NCI-H1694 (cell line): Measurements from ENCODE around the gene FRS3.
"Not testable (repeated sequence)": the region's sequence is repeated elsewhere in the genome, so short reads cannot be mapped to it uniquely, and the experiment has no call there.

ENCODE experiments used
- DNase-seq: peaks from one replicate; lab custom pipeline; 2025; lab: John Stamatoyannopoulos, UW

The FRS3 gene

DNA sequence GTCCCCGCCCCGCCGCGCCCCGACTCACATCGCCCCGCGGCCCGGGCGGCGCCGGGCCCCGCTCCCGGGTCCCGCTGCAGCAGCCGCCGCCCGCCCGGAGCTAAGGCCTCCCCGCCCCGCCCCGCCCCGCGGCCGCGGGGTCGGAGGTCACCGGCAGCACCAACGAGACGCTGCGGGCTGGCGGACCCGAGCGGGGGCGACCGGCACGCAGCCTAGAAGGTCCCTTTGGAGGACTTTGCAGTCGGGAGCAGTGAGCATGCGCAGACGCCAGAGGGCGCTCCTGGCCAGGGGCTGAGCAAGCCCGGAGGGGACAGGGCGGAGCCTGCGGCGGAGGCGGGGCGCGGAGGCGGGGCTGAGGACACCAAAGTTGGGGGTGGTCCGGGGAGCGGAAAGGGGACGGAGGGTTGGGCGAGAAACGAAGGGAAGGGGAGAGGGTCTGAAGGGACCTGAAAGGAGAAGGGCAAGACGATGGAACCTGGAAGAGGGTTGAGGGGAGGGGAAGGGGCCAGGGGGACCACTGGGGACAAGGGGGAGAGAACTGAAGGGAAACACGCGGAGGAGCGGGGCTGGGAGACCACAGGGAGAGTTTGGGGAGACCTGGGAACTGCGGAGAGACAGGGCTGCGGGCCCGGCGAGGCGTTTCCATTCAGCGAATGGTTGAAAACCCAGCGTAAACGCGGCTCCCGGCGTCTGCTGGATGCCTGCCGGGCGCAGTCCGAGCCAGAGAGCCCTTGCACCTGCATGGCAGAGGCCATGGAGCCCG lies at the start of gene FRS3:
Gene FRS3 (minus strand): TSS at position 113 of the 763 bp plus-strand sequence. CDS start 2,913 bp downstream, outside the sequence.
- DNase-seq = peak; percentile 89

- no peak for DNase-seq
These were observed 46.8 kb upstream of the FRS3 start for GRCh38 chr6:41826343-41827022.

- DNase-seq = no peak
These were observed 45.2 kb upstream of the FRS3 start for GRCh38 chr6:41824571-41825569.

DNA sequence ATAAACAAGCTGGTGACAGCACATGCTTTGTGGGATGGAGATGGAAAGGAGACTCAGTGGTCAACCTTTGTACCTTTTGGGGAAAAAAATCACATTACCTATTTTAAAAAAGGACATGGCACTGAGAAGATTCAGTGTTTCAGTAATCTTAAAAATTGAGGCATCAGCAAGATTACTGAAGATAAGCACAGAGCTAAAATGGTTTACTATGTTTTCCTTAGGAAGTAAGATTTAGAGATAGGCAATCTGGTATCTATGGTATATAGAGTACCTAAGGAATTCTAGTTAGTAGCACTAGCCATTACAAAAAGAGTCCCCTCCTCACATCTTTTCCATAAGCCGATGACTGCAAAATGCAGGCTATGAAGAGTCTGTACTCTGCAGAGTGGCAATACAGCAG lies 43.5 kb upstream of the FRS3 start:
- no peak for DNase-seq

DNA sequence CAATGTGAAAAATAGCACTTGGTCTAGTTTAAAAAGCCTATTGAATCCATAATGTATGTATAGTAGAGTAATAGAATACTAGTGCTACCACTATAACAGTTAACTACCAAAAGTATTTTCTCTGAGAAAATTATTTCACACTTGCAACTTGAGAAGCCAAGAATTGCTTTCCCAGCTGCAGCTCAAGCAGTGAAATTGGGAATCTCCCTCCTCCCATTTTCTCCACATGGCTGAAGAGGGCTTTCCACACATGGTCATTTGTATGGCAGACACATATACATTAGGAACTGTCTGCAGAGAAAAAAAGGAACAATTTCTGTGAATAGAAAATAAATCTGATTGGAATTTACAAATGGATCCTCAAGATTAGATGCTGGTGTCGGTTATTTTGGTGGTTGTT lies 42.3 kb upstream of the FRS3 start:
- DNase-seq = no peak

- DNase-seq = no peak
These were observed 41.6 kb upstream of the FRS3 start for GRCh38 chr6:41821266-41821665.

GRCh38 chr6:41818271-41819054 lies 38.8 kb upstream of the FRS3 start:
- DNase-seq = no peak

DNA sequence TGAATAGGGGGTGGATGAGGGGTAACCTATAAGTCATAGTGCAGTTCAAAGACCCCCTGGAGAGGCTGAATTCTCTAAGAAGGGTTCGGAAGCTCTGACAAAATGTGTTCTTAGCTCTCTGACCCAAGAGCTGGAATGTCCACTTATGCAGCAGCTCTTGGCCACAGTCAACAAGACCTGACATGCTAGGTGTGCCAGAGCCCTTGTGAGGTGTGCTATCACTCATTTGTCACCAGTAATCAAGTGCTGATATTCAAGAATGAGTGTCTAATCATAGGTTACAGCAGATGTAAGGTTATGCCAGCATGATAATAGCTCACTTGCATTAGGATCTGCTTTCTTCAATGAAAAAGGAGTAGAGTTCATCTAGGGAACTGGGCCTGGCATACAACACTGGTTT lies 35.9 kb upstream of the FRS3 start:
- DNase-seq = no peak

DNA sequence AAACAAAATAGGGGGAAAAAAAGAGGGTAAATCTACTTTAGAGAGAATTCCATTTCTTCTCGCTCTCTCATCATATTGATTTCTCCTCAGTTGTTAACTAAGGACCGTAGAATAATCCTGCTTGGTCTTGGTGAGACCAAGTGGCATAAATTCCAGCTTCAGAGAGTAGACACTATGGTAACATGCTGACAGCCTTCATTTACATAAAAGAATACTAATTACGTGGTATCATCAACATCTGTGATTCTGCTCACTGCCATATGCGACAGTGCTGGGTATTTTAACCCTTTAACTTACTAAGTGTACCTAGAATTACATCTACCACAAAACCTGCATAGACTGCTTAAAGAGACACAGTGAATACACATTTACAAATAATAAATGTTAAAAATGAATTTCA lies 34.9 kb upstream of the FRS3 start:
- DNase-seq = peak; percentile 18

- DNase-seq = no peak
These were observed 34.3 kb upstream of the FRS3 start for GRCh38 chr6:41813956-41814355.

GRCh38 chr6:41813469-41813868 lies 33.8 kb upstream of the FRS3 start:
- no peak for DNase-seq

GRCh38 chr6:41811946-41812345 lies 32.2 kb upstream of the FRS3 start:
- DNase-seq = not testable (repeated sequence)

- DNase-seq = no peak
These were observed 31.4 kb upstream of the FRS3 start for GRCh38 chr6:41811095-41811494.

GRCh38 chr6:41805830-41806774 lies 26.4 kb upstream of the FRS3 start:
- DNase-seq = no peak

- no peak for DNase-seq
These were observed 21.7 kb upstream of the FRS3 start for GRCh38 chr6:41801380-41801779.

- no peak for DNase-seq
These were observed 19.8 kb upstream of the FRS3 start for GRCh38 chr6:41799559-41799911.

DNA sequence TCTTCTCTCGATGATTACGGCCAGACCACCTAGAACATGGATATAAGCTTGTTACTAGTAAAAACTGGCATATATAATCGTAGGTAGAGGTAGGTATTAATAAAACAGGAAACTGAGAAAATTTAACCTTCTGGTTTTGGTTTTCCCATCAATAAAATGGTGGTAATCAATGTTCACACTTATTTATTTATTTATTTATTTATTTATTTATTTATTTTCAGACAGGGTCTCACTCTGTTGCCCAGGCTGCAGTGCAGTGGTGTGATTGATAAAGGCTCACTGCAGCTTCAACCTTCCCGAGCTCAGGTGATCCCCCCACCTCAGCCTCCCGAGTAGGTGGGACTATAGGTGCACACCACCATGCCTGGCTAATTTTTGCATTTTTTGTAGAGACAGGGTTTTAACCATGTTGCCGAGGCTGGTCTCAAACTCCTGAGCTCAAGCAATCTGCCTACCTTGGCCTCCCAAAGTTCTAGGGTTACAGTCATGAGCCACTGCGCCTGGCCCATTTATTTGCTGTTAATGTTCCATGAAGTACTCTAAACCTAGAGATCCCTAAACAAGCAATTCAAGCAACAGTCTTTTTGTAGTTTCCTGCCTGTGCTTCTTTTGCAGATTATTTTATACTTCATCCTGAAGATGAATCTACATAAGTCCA lies 19.3 kb upstream of the FRS3 start:
- no peak for DNase-seq

DNA sequence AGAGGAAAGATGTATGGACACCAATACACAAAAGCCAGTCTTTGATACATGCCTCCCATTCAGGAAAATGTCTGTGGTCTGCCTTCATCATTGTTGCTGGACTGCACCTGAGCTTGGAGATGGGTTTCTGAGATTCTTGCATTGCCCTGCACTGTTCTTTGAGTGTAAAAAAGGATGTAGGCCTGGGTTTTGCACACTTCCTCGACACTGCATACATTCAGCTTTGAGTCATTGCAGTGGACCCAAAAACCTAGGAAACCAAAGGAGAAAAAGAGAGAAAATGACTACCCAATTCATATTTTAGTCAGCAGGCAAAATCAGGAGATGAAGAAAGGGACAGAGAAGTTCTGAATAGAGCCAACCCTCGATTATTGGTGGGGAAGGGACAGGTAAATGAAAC lies 16.8 kb upstream of the FRS3 start:
- DNase-seq = no peak

DNA sequence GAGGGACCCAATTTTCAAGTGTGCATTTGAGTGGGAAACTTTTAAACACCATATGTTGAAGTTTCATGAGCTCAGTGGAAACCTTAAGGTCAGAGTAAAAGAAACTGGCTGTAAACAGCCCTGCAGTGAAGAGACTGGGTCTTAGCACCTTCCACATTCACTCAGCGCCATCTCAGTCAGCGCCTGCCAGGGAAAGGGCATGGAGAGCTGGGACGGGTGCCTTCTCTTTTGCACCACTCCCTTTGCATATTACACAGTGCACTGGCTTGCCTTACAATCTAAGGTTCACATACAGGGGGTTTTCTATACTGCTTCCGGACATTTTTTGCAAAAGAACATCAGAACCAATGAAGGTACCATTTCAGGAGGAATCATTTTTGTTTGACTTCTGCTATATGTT lies 12.3 kb upstream of the FRS3 start:
- DNase-seq = no peak

DNA sequence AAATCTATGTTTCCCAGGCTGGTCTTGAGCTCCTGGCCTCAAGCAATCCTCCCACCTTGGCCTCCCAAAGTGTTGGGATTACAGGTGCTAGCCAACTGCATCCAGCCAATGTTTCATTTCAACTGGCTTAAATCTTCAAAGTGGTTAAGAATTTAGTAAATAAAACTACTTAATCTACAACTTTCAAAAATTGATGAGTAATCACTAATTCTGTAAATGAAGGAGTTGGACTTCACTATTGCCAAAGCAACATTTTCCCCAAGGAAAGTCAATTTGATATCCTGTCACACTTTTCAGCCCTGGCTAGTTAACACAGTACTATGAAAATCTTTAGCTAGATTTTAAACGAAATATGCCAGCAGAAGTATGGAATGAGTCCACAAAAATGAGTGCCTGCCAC lies 11.6 kb upstream of the FRS3 start:
- DNase-seq = no peak
